GM19463 (cell line): ENCODE measurements around the gene CAMKK1.

Source experiments
- ATAC-seq: cut with Tn5 transposase; IDR thresholded peaks from one replicate; pipeline ENCODE4 v1.9.1; 2021; ENCODE audit warnings: mild to moderate bottlenecking, moderate library complexity; ENCODE audit not compliant: unreplicated experiment

CAMKK1 gene

DNA sequence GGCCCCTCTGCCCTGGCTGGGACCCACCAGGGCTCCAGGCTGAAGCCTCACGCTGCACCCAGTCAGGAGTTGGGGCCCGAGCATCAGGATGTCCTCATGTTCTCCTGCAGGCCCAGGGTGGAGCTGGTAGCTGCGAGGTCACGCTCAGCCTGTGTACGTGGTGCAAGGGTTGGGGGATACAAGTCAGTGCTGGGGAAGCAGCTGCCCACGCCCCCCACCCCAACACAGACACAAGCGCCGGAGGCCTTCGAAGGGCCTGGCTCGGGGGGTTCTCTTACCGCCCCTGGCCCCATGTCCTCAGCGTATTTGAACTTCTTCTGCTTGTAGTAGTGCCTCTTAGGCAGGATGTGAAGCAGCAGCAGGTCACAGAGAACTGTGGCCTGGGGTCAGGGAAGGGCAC is 4.9 kb upstream of the CAMKK1 start:
- no peak for ATAC-seq

DNA sequence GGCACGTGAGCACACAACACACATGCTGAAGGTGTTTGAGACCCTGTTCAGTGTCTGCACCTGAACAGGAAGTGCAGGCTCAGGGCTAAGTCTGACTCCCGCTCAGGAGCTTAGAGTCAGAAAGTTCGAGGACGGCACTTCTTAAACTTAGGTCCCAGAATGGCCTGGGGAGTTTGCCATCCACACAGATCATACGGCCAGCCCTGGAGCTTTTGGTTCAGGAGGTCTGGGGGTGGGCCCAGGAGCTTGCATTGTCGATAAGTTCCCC is 4.0 kb upstream of the CAMKK1 start:
- ATAC-seq, result no peak

DNA sequence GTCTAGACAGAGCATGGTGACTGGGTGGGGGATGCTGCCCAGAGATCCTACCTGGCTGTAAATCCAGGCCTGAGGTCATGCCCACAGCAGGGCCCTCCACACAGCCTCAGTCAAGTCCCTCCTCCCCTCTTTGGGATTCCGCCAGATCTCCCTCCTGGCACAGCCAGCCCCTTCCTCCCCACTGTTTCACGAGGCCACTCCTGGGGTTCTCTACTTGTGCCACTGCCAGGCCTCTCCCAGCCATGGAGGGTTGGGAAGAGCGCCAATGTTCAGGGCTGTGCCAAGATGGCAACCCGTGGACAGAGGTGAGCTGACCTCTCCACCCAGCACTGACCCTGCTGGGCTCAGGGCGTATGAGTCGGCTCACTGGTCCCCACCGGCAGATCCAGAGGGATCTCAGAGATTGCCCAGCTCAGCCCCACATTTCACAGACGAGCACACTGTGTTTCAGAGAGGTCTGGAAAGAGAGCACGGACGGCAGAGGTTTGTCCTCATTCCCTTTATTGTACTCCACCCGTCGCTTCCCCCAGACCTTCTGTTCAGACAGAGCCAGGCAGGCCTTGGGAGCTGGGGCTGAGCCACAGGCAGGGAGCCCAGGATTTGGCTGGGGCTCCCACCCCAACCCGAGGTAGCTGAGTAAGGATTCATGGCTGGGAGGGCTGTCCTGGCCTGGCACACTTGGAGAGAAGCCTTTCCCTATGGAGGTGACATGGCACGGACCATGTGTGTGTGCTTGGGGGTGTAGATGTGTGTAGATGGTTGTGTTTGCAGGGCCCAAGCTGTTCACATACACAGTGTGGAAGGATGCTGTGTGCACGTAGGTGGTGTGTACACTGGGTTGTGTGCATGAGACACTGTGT is 3.5 kb upstream of the CAMKK1 start:
- no peak for ATAC-seq

DNA sequence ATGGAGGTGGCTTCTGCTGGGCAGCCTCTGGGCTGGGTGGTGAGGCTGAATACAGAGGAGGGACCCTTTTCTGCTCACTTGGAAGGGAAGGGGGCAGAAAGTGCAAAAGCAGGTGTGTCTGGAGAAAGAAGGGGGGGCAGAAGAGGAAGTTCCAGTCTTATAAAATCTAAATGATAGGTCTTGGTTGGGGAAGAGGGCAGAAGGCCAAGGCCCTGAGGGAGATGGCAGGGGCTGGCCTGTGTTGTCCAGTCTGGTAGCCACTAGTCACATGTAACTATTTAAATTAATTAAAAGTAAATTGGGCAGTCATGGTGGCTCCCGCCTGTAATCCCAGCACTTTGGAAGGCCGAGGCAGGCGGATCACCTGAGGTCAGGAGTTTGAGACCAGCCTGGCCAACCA is 2.5 kb upstream of the CAMKK1 start:
- ATAC-seq, result no peak

DNA sequence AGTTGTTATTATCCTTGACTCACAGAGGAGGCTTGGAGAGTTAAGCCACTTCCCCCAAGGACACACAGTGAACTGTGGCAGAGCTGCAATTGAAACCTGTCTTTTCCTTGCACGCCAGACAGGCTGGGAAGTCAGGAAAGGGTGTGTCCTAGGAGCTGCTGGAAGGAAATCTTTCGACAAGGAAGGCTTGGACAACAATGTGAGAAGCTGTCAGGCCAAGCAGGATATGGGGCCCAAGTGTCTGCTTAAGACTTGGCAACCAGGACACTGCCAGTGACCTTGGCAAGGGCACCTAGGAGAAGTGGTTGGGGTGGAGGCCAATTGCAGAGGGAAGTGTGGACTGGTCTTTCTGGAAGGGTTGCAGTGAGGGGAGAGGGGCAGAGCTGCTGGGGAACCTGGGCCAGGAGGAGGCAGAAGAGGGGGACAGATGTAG is 2.1 kb upstream of the CAMKK1 start:
- no peak for ATAC-seq

DNA sequence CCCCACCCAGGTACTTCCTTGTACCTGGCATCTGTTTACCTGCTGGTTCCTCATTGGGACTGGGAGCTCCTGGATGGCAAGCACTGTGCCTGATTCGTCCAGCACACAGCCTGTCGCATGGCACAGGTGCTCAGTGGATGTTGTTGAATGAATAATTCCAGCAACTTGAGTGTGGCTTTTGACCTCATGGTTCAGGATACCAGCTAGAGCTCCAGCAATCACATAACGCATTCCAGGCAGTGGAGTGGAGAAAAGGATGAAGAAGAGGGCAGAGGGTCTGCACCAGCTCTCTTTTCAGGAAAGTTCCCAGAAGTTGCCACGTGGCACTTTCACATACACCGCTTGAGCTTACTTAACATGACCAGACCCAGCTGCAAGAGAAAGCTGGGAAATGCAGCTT is 1.3 kb upstream of the CAMKK1 start:
- no peak for ATAC-seq

DNA sequence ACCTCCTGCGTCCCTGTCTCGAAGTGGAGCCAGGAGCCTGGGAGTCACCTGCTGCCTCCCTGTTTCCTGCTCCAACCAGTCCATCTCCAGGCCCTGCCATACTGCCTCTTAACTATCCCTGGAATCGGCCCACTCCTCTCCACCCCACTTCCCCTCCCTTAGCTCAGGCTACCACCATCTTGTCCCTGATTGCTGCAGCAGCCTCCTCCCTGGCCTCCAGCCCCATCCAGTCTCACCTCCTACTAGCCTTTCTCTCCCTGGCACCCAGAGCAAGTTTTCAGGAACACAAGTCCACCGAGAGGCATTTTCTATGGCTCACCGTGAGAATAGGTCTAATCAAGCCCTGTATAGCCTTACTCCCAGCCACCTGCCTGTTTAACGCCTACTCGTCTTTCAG is 865 bp upstream of the CAMKK1 start:
- no peak for ATAC-seq

DNA sequence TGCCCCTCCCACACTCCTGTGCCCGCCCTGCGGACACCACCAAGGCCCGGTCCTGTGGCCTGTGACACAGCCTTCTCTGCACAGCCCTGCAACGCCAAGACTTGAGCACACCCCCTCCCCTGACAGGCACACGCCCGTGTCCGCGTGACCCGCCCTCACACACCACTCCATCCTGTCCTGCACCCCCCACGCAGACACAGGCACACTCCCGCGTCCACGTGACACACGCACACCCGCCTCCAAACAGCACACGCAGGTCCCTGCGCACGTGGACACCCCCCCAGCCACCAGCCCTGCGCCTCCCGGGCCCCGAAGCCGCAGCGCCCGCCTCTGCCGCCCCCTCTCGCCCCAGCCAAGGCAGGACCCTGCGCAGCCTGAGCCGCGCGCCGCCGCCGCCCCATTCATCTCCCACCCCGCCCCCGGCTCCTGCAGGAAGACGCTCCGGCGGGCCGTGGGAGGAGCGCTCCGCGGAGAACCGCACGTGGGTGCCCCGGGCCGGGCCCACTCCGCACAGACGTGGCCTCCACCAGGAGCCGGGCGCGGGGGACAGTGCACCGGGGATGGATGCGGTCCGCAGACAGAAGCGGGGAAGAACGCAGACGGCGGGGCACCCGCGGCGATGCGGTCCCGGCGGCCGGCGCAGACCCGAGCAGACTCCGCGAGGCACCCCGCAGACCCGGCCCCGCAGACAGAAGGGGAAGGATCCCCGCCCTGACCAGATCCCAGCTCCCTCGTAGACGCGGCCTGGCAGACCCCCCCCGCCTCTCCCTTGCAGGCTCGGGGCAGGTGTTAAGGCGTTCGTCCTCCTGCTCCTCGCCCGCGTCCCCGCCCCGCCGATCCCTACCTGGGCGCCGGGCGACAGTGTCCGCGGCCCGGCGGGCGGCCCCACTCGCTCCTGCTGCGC is 506 bp downstream of the CAMKK1 start:
- ATAC-seq, result no peak

DNA sequence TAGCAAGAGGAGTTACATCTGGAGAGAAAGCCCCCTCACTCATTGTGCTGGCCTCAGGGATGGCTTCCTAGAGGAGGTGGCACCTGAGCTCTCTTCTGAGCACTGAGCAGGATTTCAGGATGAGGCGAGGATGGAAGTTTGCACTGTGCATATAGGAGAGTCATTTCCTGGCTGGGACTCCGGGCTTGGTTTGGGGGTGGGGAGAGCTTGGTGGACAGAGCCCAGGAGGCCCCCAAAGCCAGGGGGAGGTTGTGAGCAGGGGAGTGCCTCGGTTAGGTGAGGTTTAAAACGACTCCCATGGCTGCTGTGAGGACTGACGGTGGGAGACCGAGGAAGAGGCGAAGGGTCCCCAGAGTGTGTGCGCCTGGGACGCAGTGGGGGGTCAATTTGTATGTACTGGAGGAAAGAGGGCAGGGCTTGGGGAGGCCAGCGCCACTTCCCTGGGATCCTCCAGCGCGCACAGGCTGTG is 1.2 kb downstream of the CAMKK1 start:
- no peak for ATAC-seq

DNA sequence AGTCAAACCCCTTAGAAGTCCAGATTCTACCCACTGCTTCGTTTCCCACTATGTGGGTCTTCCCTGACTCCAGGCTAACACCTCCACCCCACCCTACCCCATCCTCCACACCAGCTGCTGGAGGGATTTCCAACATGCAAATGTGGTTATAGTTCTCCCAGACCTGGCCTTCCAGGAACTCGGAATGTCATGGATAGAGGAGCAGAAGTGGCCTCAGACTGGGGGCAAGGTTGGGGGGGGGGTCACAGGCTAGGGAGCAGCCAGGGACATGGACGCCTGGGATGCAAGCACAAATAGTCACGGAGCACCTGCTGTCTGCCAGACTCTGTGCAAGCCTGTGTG is 2.0 kb downstream of the CAMKK1 start:
- ATAC-seq, result no peak

DNA sequence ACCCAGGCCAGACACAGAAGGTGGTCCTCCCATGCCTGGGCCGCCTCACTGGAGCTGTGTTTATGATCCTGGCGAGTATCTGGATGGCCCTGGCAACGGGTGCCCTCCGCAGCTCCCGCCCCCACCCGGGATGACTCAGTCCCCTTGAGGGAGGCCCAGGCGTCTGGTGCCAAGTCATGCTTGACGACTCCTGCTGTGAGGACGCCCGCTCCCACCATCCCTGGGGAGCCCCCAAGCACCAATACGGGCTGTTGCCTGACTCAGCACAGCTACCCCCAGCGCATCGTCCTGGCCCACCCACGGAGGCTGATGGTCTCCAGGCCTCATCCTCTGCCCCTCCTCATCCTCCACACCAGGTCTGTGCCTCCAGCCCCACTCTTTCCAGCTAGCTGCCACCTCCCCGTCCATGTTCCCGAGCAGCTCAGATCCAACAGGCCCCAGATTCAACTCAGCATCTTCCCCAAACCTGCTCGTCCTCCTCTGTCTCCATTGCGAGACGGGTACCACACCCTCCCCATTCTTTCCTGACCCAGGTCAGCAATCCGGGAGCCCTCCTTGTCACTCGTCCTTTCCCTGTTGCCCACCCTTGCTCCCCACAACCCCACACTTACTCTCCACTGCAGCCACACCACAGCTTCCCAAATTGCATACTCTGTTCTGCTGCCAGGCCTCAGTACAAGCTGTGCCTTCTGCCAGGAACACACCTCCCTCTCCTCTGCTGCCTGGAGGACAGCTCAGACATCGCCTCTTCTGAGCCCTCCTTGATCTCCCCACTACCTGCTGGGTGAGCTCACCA is 2.6 kb downstream of the CAMKK1 start:
- no peak for ATAC-seq

DNA sequence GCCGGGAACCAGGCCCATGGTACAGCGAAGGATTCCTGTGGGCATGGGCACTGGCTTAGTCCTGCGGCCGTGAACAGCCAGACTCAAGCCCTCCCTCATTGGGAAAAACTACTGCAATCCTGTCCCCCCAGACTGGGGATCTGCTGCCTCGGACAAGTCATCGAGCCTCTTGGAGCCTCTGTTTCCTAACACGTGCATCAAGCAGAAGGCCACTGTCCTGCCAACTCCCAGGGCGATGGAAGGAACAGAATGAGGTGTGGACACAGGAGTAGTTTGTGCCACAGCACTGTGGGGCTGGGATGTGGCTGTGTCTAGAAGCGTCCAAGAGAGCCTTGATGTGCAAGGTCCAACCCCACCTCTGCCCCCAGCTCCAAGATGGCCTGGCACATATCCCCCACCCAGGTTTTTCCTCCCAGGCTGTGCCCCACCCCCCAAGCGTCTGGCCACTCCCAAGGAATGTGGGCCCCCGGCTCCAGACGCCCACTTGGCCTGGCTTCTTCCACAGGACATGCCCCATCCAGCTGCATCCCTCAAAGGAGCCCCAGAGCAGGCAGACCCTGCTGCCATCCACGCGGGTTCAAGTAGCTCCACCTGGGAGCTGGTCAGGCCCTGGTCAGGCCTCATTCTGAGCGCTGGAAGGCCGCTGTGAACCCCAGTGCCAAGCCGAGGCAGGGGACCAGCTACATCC is 3.4 kb downstream of the CAMKK1 start:
- ATAC-seq, result no peak

DNA sequence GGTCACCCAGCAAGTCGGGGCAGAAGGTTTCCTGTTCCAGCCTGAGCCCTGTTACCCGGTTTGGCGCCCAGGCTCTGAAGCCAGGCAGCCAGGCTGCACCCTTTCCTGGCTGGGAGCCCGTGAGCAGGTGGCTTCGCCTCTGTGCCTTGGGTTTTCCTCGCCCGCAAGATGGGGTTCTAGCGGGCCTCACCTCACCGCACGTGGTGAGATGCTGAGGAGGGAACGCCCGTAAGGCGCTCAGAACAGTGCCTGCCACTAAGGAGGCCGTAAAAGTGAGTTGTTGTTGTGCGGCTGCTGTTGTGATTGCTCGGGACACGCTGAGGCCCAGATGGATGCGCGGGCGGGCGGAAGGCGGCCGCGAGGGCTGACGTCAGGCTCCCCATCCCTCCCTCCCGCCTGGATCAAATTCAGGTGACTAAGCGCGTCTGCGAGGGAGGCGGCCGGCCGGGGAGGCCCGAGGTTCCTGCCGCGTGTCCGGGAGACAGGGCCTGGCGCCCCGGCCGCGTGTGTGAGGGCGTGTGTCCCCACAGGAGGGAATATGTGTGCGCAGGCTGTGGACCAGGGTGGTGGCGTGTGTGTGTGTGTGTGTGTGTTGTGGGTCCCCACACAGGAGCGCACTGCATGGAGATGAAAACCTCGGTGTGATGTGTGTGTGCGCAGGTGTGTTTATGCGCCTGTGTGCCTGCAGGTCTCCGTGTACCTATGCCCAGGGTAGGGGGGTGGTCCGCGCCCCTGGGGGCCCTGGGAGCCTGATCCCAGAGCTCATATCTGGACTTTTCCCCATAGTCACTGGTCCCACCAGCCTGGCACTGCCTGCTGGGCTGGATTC is 4.3 kb downstream of the CAMKK1 start:
- ATAC-seq, result no peak

DNA sequence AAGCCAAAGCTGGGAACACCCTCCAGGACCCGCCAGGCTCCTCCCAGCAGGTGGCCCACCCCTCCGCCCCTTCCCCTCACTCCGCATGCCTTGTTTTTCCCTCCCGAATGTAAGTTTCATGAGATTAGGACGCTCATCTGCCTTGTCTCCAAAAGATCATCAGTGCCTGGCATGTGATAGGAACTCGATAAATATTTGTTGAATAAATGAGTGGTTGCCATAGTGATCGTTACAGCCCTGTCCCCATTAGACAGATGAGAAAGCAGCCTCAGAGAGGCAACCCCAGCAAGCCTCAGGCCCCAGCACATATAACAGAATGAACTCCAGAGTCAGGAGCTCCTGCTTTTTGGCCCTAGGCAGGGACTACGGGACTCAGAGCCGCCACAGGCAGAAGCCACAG is 5.0 kb downstream of the CAMKK1 start:
- ATAC-seq, result no peak

DNA sequence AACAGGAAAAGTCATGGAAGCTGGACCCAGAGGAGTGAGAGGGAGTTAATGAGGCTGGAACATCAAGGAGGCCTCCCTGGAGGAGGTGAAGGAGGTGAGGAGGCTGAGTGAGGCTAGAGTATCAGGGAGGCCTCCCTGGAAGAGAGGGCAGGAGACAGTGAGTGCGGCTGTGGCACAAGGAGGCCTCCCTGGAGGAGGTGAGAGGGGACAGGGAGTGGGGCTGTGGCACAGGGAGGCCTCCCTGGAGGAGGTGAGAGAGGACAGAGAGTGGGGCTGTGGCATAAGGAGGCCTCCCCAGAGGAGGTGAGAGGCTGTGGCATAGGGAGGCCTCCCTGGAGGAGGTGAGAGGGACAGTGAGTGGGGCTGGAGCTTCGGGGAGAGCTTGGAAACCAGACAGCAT is 5.5 kb downstream of the CAMKK1 start:
- ATAC-seq, result no peak

DNA sequence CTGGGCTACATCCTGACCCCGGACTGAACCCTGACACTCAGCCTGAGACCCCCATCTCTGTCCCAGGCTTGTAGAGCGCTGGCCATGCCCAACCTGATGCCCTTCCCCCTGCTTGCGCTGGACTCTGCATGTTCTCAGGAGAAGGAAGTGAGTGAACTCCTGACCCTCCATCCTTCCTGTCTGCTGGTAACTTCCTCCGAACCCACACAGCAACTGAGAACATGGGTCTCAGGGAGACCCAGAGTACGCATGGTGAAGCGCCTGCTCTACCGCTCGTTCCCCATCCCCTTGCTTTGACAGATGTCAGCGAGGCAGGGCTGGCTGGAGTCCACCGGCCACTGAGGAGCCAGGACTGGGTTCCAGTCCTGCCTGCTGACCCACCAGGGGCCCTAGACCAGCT is 6.1 kb downstream of the CAMKK1 start:
- ATAC-seq, result no peak

DNA sequence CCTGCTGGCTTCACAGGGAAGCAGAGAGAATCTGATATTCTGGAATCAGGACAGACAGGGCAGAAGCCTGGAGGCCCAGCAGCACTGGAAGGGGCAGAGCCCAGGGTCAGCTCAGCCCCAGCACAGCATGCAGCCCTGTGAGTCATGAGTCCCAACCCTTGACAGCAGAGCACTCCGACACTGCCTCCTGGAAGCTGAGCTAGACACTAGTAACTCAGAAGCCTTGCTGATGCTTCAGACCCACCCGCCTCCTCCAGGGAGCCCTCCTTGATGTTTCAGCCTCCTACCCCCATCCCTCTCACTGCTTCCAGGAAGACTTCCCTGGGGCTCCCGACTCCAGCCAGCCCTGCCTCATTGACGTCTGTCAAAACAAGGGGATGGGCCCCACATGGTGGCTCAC is 6.9 kb downstream of the CAMKK1 start:
- no peak for ATAC-seq

DNA sequence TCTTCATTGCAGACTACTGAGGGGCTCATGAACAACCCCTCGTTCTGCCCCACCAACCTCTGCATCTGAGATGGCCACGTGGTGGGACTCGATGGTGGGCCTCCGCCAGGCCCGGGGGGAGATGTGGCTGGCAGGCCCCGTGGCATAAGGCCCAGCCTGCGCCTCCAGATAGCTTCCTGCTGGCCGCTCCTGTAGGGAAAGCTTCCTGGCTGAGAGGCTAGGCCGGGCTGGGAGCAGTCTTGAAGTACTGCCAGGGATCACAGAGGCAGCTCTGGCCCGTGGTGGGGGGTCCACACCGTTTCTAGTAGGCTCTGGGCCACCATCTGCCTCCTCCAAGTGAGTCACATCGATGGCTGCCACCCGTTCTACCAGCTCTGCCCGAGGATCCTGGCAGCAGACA is 7.6 kb downstream of the CAMKK1 start:
- no peak for ATAC-seq

DNA sequence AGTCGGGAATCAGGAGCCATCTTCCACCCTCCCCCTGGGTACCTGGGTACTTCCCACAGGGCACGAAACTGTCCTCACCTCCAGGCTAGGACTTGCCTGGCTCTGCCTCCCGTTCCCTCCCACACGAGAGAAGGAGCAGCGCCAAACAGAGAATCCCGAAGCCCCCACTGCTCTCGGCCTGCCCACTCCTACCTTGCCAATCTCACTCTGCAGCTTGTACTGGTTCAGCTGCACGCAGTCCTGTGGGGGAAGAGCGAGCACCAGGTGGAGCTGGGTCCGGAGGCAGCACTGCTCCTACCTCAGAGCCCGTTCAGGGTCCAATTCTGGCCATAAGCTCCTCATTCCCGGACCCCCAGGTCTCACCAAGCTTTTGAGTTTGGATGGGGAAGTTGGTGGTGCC is 8.7 kb downstream of the CAMKK1 start:
- ATAC-seq, result no peak

DNA sequence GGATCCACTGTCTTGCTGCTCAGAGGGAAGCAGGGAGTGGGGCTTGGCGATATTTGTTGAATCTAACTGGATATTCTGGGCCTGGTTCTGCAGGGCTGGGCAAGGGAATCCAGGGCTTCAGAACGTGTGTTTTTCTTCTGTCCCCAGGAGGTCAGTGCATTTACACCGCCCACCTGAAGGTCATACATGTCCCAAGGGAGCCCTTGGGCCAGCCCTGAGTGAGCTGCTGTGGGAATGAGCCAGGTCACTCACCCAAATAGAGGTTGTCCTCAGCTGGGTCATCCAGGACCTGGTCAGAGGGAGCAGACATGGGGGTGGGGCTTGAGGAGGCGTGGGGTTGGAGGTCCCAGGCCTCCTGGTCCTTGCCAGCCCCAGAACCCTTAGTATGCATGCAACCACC is 10.6 kb downstream of the CAMKK1 start:
- ATAC-seq, result no peak
